Measurements from ENCODE around the gene LPAR5. TPM values are rescaled to one million over a fixed set of nuclear protein-coding genes. Genes with fewer than 3 reads are reported as not detected.

Gene LPAR5
- total RNA-seq, 2 donors from 2014 or later = 2.3 to 3.3 TPM

GRCh38 chr12:6575648-6576047 lies 60.1 kb downstream of the LPAR5 start:
- intact Hi-C loops (cut with DNase I) = no loop called here
- DNase-seq (ENCODE audit: low spot score) = peak; percentile 5

GRCh38 chr12:6574576-6575295 lies 61.0 kb downstream of the LPAR5 start:
- intact Hi-C loops (cut with DNase I) = no loop called here
- peak; percentile 4 for DNase-seq (ENCODE audit: low spot score)

GRCh38 chr12:6573001-6573400 lies 62.8 kb downstream of the LPAR5 start:
- peak; percentile 43 for DNase-seq (ENCODE audit: low spot score)

GRCh38 chr12:6570264-6570887 lies 65.4 kb downstream of the LPAR5 start:
- intact Hi-C loops (cut with DNase I) = no loop called here
- DNase-seq (ENCODE audit: low spot score) = peak; percentile 85

More at GRCh38 chr12:6573001-6573400, 62.8 kb downstream of the LPAR5 start:
- intact Hi-C loops (cut with DNase I) = no loop called here

- peak; percentile 14 for DNase-seq (ENCODE audit: low spot score)
- intact Hi-C loops (cut with DNase I) = loop anchor here in 1 of 2 donors (10.0 kb wide), 1 partner anchor 75 kb away; the partner anchor contains the start of gene ACRBP
Observed at GRCh38 chr12:6569786-6570185, 66.0 kb downstream of the LPAR5 start.

- intact Hi-C loops (cut with DNase I) = loop anchor here in 1 of 2 donors (10.0 kb wide), 1 partner anchor 75 kb away; the partner anchor contains the start of gene ACRBP
- DNase-seq (ENCODE audit: low spot score) = peak; percentile 68
Observed at GRCh38 chr12:6569312-6569711, 66.4 kb downstream of the LPAR5 start.

Other genes with a start within 250 kb of the LPAR5 start
- under 1 TPM; 0.42 to 0.43 TPM for gene CD27, start 191.0 kb downstream of the LPAR5 start, total RNA-seq
- gene TAPBPL, start 183.9 kb downstream of the LPAR5 start, total RNA-seq = 10 to 100 TPM; 15.3 to 20.6 TPM
- 10 to 100 TPM in 1 of 2 donors, 1 to 10 TPM in 1; 6.2 to 11.1 TPM for gene VAMP1, start 165.3 kb downstream of the LPAR5 start, total RNA-seq
- 100 to 1,000 TPM in 1 of 2 donors, 10 to 100 TPM in 1; 90.1 to 102 TPM for gene MRPL51, start 142.7 kb downstream of the LPAR5 start, total RNA-seq
- gene NCAPD2, start 141.9 kb downstream of the LPAR5 start, total RNA-seq = 10 to 100 TPM; 14.4 to 16.3 TPM
- gene GAPDH, start 101.4 kb downstream of the LPAR5 start, total RNA-seq = 1,000 to 10,000 TPM; 2,037 to 2,666 TPM
- 10 to 100 TPM; 26.4 to 33.0 TPM for gene IFFO1, start 79.9 kb downstream of the LPAR5 start, total RNA-seq
- gene NOP2, start 67.7 kb downstream of the LPAR5 start, total RNA-seq = 10 to 100 TPM; 18.6 to 27.1 TPM
- gene CHD4, start 28.6 kb downstream of the LPAR5 start, total RNA-seq = 100 to 1,000 TPM; 160 to 169 TPM
- gene ACRBP, start 11.5 kb upstream of the LPAR5 start, total RNA-seq = 1 to 10 TPM; 1.3 to 2.2 TPM
- gene ING4, start 27.2 kb upstream of the LPAR5 start, total RNA-seq = 10 to 100 TPM; 23.0 to 25.9 TPM
- 10 to 100 TPM; 35.6 to 40.1 TPM for gene ZNF384, start 53.4 kb upstream of the LPAR5 start, total RNA-seq
- gene PIANP, start 64.9 kb upstream of the LPAR5 start, total RNA-seq = under 1 TPM in 1 of 2 donors, not detected in 1; 0.69 TPM
- 10 to 100 TPM; 46.0 to 54.5 TPM for gene COPS7A, start 88.1 kb upstream of the LPAR5 start, total RNA-seq
- 100 to 1,000 TPM; 106 to 145 TPM for gene MLF2, start 117.2 kb upstream of the LPAR5 start, total RNA-seq
- 100 to 1,000 TPM; 373 to 398 TPM for gene PTMS, start 130.4 kb upstream of the LPAR5 start, total RNA-seq
- gene LAG3, start 136.6 kb upstream of the LPAR5 start, total RNA-seq = 1 to 10 TPM in 1 of 2 donors, under 1 TPM in 1; 0.57 to 1.2 TPM
- 10 to 100 TPM; 12.9 to 36.0 TPM for gene CD4, start 153.6 kb upstream of the LPAR5 start, total RNA-seq
- gene GPR162, start 185.9 kb upstream of the LPAR5 start, total RNA-seq = 1 to 10 TPM; 3.9 to 5.1 TPM
- gene P3H3, start 192.4 kb upstream of the LPAR5 start, total RNA-seq = 10 to 100 TPM; 37.7 to 59.9 TPM
- gene GNB3, start 205.0 kb upstream of the LPAR5 start, total RNA-seq = 1 to 10 TPM; 3.6 to 4.0 TPM
- under 1 TPM; 0.46 to 0.52 TPM for gene CDCA3, start 215.3 kb upstream of the LPAR5 start, total RNA-seq
- gene USP5, start 216.2 kb upstream of the LPAR5 start, total RNA-seq = 10 to 100 TPM; 87.0 to 91.1 TPM
- gene TPI1, start 231.6 kb upstream of the LPAR5 start, total RNA-seq = 100 to 1,000 TPM; 303 to 366 TPM
- 1 to 10 TPM; 4.9 to 6.9 TPM for gene SPSB2, start 237.3 kb upstream of the LPAR5 start, total RNA-seq